Dedifferentiated amniotic fluid mesenchymal stem cell (primary cell): ENCODE measurements around the gene NECAB3.

Source experiments
- DNase-seq: peaks from one replicate; pipeline ENCODE4 v3.0.0-alpha.2; 2016; ENCODE audit errors: extremely low spot score

NECAB3 gene

DNA sequence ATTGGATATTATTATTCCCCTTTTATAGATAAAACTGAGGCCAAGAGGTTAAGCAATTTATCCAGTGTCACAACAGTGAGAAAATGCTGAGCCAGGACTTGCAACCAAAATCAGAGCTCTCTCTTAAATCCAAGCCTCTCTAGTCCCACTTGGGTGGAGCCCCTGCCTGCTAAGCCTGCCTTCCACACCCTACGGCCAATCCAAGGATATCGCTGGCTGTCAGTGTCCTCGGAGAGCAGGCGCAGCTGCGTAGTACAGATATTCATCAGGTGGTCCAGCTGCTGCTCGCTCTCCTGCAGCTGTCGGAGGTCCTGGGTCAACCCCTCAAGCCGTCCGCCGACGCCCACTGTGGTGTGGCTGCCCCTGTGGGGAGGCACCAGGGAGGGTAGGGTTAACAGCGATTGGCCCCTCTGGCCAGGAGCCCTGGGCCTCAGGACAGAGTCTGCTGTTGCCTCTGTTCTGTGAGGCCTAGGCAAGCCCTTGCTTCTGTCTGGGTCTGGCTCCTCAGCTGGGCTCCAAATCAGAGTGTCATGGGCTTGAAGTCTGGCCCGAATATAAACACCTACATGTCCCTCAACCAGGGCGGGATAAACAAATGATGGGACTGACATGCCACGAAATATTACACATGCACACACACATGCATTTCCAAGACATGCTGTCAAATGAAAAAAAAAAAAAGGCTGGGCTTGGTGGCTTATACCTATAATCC, 3.9 kb upstream of the NECAB3 start:
- no peak for DNase-seq

DNA sequence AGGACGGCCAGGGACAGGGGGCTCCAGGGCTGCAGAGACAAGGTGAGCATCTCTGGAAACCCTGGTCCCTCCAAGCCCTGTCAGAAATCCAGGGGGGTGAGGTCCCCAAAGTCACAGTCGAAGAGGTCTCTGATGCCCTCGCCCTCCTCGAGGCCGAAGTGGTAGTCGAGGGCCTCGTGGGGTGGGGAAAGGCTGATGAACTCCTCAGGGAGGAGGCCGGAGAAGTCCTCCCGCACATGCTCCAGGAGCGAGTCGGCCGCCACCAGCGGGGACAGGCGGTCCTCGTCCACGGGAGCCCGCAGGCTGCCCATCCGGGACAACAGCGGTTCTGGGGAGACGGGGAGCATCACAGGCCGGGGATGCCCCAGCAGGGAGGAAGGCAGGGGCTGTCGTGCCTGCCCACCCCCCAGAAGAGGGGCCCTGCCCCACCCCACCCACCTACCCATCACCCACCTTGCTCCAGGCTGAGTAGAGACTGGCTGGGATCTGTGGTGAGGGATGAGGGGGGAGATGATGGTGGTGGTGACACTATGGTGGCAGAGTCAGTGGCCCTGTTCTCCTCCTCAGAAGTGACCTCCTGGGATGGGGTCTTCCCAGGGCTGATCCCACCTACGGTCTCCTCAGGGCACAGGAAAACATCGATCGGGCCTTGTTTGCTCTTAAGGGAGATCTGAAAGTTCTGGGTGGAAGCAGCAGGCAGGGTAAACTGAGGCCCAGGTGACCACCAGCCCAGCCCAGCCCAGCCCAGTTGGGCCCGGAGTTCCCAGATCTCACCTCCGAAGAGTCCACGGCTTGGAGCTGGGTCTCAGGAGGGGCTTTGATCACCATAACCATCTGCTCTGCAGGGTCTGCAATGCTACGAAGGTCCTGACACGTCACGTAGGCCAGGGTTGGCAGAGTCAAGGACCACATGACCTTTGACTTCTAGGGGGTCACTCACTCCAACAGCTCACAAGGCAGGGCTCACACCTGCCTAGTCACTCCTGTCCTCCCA, 2.7 kb upstream of the NECAB3 start:
- no peak for DNase-seq

DNA sequence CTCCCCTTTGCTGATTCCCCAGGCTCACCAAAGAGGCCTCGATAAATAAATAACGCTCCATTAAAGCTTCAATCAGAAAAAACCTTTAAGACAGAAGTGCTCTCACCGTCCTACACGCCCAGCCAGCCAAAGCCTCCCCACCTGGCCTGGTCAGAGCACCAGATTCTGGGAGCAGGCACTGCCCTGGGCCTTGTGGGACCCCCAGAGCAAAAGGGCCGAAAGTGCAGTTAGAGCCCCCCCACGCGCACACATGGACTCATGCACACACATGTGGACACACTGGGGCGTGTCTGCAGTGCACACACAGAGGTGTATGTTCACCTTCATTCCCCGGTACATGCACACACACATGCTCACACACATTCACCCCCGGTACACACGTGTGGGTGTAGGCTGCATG, 1.9 kb upstream of the NECAB3 start:
- no peak for DNase-seq

DNA sequence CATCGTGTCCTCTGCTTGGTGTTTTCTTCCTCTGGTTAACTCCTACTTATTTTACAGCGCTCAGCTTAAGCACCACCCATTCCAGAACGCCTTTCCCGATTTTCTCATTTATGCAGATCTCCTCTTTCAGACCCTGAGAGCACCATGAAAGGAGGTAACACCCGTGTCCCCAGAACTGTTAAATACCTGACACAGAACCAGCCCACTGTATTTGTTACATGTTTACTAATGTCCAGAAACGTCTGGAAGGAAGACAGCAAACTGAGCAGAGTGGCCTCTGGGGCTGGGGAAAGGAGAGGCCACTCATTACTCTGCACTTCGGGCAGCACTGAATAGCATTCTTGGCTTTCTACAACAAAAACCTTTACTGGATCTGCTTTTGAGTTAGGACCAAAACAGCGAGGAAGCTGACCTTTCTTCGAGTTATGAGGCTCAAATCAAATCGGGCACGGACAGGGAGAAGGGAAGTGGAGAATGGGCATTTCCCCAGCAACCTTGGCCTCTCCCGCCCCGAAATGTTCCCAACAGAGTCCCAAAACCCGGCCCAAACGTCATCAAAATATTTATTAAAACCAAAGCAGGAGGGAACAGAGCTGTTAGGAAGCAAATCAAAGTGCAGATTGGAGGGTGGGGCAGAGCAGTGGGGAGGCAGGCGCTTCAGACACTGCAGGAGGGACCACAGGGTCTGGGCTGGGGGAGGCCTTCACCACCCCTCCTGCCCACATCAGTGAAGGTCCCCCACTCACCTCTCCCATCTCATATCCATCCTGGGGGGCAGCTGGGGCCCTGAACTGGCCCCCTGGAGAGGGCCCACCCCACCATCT, 1.1 kb upstream of the NECAB3 start:
- DNase-seq, result no peak

DNA sequence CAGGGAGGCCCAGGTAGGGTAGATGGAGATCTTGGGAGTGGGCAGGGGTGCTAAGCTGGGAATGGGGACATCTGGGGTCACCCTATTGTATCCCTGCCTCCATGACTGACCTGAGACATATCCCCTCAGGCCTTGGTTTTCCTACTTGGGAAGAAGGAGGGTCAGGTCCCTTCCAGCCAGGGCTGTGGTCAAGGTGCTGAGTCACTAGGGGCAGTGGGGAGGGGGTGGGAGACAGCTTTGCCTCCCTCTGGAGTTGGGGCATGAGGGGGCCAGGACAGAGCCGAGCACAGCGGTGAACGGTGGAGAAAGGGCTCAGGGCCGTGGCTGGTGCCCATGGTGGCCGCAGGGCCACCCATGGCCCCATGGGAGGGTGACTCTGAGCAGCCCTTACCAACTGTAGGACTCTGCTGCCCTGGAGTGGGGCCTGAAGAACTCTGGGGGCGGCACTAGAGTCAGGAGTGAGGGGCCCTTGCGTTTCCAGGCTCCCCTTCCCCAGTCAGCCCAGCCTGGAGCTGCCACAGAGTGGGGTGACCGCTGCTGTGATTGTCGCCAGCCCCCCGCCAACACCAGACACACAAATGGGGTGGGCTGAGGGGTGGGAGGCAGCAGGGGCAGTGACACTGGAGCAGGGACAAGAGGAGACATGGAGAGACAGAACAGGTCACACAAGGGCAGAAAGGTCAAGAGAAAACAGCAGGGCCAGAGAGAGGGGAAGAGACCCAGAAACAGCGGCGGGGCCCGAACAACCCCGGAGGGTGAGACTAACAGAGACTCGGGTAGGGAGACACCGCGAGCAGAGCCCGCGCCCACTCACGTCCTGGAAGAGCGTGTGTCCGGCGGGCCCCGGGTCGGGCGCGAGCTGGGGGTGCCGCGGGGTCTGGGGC, 576 bp downstream of the NECAB3 start:
- no peak for DNase-seq

DNA sequence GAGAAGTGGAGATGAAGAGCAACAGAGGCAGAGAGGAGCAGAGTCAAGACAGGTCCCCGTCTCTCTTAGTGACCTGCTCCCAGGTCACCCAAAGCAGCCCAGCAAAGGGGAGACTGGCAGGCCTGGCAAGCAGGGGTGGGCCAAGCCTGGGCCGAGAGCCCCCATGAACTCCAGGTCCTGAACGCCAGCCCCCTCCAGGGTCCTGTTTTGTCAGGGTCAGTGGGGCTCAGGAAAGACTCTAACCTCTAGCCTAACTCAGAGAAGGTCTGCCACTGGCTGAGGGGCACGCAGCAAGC, 1.2 kb downstream of the NECAB3 start:
- DNase-seq, result no peak

DNA sequence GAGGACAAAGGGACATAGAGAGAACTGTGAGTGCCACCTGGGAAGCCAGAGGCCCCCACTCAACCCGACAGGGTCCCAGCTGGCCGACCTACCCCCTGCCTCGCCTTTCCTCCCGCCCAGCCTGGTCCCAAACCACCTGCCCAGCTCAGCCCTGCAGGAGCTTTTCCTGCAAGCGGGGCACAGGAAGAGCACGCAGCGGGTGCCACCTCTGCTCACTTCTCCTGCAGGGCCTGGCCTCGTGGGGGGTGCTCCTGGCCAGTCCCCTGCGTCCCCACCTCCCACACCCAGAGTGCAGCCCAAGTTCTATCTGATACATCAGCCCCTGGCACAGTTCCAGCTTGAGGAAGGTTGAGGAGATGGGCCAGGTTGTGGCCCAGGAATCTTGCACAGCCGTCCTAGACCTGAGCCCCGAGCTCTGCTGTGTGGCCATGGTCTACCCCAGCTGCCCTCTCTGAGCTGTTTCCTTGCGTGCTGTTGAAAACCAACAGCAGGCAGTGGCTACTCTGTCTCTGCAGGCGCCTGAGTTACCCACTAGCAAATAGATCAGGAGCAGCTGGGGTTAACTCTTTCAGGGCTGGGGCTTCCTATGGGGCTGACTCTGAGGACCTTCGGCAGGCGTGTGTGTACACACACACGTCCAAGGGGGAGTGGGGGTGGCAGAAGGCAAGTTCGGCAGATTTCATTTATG, 1.7 kb downstream of the NECAB3 start:
- no peak for DNase-seq

DNA sequence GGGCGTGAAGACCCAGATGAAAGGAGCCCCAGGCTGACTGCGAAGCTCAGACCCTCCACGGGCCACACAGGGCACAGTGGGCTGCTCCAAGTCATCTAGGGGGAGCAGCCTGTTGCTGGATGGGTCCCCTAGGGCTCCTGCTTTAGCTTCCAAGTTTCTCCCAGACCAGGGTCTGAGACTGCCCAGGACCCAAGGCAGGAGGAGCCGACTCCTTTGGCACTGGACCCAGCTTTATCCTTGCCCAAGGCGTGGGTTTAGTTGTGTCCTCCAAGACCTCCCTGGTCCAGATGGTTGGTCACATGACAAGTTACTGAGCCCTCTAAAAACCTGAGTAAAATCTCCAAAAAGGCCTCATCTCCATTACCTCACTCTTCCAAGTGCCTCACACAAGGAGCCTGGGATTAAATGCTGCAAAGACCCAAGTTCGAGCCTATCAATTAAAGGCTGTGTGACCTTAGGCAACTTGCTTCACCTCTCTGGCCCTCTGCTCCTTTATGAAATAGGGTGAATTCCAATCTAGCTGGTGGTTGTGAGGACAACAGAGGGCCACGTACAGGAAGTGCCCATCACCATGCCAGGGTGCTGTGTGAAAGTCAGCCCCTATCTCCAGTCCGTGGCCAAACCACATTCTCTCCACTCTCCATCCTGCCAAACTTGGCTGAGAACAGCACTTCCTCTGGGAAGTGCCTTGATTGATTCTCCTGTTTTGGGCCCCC, 2.5 kb downstream of the NECAB3 start:
- no peak for DNase-seq

DNA sequence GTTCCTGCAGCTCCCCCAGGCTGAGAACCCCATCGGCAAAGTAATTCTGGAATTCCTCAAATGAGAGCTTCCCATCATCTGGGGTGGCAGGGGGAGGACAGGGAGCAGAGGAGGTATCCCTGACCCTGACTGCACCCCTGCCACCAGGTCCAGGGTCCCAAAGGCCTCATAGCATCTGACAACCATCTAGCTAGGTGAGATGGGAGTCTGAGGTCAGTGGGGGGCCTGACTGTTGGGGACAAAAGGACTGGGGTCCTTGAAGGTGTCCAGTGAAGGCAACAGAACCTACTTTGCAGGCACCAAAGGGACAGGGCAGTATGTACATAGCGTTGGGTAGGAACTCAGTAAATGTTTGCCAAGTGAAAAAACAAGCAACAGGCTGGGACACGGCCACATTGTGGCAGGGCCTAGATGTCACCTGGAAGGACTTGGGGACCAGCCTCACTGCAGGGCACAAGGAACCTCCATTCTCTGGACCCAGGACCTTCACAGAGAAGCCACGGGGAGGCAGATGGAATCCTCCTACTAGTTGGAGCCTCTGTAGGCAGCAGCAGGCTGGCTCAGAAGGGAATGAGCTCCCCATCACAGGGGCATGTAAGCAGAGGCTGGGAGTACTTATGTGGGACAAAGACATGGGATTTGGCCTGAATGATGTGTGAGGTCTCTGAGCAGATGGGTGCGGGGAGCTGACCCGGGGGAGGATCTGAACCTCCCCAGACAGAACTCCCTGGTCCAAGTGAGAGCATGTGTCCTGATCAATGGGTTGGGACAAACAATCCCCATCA, 3.3 kb downstream of the NECAB3 start:
- no peak for DNase-seq

DNA sequence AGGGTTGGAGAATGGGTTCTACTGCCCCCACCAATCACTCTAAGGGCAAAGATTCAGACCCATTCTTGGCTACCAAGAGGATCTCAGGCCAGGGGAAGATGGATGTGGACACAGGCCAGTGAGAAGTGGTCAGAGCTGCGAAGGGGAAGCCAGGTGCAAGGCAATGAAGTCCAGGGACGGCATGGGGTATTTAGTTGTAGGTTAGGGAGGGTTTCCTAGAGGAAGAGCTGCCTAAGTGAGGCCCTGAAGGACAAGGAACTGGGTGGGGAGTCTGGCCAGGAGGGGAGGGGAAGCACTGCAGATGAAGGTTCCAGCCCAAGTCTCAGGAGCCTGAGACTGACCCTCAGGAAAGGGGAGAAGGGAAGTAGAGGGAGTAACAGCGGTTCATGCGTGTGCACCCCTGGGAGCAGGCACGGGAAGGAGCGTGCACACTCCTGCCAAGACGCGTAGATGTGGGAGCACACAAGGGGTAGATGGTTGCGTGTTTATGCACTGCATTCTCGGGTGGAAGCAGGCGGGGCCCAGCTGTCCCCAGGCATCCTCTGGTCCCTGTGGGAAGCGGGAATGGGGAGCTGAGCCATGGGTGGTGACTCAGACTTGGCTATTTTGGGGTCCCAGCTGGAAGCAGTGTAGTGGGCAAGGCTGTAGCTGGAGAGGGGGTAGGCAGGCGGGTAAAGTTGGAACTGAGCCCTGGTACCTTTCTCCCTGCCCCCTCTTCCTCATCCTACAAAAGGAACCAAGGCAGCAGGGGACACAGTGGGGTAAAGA, 4.2 kb downstream of the NECAB3 start:
- no peak for DNase-seq

DNA sequence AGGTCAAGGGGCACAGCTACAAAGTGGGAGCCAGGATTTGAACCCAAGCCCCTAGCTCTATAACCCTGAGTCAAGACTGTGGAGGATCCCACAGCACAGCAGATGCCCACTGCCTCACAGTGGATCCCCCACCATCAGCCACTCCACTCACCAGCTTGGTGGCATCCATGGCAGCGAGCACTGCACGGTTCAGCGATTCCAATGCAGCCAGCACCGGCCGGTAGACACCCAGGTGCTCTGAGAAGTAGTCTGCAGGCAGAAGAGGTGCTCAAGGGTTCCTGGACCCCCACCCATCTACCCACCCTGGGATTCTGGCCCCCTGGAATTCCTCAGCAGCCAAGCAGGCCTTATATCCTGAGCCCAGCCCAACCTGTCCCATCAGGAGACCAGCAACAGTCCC, 5.0 kb downstream of the NECAB3 start:
- no peak for DNase-seq

DNA sequence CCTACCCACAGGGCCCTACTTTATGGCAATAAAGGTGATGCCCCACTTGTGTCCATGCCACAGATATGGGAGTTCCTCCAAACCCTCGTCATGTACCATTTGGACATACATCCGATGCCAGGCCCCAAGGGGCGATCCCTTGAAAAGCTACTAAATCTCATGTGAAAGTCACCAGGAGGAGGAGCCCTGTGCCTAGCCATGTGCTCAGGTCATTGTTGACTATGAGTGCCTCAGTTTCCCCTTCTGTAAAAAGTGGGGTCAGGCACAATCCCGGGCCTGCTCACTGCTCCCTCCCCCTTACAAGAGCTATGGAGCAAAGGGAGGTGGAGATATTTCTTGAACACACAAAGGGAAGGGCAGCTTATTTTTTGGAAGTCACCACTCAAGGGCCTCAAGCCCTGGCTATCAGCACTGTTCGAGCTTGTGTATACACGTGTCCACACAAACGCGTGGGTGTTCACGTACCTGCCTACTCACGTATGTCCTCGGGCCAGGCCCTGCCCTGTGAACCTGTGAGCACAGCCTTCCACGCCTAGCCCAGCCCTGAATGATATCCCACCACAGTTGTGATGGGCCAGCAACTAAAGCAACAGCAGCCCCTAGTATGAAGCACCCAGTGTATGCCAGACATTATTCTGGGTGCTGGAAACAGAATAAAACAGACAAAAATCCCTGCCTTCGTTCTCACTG, 5.6 kb downstream of the NECAB3 start:
- no peak for DNase-seq

DNA sequence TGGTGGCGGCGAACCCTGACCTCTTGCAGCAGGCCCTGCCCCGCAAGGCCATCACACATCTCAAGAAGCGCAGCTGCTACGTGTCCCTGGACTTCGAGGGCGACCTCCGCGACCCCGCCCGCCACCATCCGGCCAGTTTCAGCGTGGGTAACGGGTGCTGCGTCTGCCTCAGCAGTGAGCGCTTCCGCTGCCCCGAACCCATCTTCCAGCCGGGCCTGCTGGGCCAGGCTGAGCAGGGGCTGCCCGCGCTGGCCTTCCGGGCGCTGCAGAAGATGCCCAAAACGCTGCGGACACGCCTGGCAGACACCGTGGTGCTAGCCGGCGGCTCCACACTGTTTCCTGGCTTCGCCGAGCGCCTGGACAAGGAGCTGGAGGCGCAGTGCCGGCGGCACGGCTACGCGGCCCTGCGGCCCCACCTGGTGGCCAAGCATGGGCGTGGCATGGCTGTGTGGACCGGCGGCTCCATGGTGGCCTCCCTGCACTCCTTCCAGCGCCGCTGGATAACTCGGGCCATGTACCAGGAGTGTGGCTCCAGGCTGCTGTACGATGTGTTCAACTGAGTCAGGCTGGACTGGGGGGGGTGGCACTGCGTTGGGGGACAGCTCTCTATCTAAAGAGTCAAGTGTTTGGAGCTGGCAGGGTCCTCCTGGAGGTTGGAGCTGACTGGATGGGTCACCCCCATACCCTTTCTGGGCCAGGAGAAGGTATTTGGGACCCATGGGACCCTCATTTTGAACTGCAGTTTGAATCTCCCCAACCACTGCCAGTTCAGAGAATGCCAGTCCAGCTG, 6.4 kb downstream of the NECAB3 start:
- DNase-seq, result peak; percentile 63

DNA sequence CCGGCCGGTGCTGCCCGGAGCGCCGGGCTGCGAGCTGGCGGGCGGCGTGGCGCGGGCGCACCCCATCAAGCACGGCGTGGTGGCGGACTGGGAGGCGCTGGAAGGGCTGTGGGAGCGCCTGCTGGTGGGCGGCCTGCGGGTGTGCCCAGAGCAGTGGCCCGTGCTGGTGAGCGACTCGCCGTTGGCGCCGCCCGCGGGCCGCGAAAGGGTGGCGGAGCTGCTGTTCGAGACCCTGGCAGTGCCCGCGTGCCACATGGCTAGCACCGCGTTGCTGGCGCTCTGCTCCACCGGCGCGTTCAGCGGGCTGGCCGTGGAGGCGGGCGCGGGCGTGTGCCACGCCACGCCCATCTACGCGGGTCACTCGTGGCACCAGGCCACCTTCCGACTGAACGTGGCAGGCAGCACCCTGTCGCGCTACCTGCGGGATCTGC, 7.0 kb downstream of the NECAB3 start:
- no peak for DNase-seq

DNA sequence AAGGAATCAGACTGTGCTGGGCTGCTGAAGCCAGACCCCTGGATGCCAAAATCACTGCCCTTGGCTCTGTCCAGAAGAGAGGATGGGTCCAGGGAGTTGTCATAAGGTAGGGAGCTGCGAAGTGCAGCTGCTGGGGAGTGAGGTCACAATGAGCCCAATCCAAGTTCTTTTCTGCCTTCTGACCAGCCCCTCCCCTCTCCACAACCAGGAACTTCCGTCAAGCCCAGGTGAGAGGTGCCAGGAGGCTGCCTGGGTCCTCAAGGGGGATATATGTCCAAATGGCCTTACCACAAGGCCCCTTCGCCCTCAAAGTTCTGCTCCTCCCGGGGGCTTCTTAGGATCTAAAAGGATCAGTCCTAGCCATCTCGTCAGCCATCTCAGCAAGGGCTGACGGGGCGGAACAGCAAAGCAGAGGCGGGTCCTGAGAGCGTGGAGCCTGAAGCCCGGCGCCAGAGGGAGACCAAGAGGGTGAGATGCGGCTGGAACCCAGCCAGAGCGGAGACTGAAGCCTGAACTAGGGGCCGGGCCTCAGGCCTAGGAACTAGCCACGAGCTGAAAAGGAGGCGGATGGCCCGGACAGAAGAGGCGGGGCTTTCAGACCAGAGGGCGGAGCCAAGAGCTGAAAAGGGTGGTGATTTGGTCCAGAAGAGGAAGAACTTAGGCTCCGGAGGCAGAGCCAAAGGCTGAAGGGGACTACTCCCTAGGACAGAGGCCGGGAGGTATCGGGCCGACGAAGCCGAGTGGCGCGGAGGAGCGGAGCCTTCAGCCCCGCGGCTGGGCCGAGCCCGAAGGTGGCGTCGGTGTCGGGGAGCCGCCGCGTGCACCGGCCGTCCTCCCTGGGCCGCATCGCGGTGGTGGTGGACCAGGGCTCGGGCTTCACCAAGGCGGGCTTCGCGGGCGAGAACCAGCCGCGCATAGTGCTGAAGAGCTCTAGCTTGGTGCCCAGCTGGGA, 7.7 kb downstream of the NECAB3 start, which contains the start of gene ACTL10:
ACTL10 (plus strand) TSS at position 651 of the 952 bp plus-strand sequence. CDS start 555 bp downstream, outside the sequence.
- peak; percentile 97 for DNase-seq

DNA sequence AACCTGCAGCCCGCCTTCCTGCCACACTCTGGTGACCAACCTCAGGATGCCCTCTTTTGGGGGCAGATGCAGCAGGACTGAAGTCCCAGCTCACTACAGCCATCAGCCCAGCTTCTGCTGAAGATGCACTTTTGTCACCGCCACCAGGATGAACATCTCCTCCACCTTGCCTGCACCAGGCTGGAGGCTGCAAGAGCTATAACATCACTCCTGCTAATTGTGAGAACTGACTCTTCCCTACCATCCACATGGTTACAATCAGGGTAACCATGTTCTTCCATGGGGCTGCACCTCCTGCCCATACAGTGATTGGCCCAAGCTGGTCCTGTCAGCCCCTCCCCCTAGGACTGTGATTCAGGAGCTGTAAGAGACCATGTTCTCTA, 9.5 kb downstream of the NECAB3 start:
- no peak for DNase-seq
